NCI-H2196 (cell line): Measurements from ENCODE around the gene STRAP.
"Not testable (repeated sequence)": the region's sequence is repeated elsewhere in the genome, so short reads cannot be mapped to it uniquely, and the experiment has no call there.

Source experiments
- DNase-seq: peaks from one replicate; lab custom pipeline; 2025; ENCODE audit not compliant: unreplicated experiment; lab: John Stamatoyannopoulos, UW

STRAP gene

DNA sequence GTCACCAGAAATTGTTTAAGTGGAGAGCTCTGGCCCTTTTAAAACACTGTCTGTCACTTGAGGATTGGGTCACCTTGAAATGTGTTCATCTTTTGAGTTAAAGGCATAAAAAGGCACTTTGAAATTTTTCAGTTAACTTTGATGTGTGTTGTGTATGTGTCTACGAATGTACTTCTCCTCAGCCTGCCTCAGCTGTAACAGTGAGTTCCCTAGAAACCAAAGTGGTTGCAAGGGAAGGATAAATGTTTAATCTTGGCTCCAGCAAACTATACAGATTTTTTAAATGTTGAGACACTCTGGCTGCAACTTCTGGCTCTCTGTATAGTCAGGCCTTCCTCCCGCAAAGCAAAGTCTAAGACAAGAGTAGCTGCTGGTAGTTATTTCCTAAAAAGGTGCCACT lies 37.2 kb downstream of the STRAP start:
- no peak for DNase-seq

DNA sequence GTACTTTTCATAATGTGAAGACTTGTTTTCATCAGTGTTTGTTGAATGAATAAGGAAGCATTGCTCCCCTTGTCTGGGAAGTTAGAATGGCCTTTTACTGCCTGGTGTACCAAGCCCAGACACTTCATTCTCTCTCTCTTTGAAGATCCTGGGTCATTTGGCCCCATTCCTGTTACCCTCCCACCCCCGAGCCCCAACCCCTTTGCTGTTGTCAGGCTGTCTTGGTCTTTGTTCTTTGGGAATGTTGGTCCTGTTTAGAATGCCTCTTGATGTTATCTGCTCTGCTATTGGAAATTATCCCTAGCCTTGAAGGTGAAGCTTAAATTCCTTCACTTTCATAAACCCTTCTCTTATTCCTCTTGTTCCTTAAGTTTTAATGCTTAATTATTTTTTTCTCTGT lies 42.8 kb downstream of the STRAP start:
- no peak for DNase-seq

DNA sequence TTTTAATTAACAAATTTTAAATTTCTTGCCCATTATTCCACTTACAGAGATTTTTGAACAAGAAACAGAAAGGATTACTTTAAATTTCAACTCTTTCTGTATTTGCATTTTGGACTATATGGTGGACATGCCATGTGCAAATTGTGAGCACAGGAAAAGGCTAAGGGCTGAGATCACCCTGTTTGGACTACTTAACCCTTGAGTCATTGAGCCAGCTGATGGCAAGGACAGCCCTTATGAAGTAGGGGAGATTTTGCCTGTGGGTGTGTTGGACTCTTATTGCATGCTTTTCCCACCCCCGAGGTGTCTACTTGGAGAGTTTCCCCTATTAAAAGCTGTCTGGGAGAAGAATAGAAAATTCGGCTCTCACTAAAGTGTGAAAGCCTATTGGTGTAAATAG lies 46.2 kb downstream of the STRAP start:
- DNase-seq, result no peak

DNA sequence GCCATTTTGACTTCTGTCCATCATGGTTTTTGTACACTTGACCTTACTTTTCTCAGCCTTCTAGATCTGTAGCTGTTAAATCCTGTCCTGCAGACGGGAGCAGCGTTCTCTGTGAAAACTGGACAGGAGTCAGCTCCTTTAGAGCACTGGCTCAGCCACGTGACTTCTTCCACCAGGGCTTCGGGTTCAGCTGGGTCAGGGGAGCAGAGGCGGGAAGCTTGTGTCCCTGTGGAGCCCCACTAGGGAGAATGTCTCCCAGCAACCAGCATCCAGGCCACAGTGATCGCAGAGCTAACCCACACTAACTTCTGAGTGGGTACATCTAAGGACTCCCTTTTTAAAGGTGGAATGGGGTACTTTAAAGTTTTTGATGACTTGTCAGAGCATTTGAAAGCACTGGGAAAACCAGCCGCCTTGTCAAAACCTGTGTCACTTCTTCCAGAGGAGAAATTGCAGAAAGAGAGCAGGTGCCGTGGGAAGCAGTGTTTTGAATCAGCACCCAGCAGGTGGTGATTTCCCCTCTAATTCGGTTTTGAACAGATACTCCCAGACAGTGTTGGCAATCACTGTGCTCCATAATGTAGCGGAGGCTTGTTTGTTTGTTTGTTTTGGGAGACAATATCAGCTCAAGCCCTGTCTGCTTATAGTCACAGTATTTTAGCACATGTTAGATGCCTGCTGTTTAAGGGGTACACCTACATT lies 46.8 kb downstream of the STRAP start:
- no peak for DNase-seq

DNA sequence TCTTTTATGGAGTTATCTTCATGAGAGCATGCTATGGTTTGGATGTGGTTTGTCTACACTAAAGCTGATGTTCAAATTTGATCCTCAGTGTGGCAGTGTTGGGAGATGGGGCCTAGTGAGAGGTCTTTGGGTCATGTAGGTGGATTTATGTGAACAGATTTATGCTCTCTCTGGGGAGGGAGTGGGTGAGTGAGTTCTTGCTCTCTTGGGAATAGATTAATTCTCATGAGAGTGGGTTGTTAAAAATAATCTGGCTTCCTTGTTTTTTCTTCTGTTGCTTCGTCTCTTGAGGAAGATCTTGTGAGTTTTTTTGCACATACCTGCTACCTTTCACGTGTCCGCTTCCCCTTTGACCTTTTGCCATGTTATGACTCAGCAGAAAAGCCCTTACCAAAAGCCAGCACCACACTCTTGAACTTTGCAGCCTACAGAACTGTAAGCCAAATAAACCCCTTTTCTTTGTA lies 49.4 kb downstream of the STRAP start:
- DNase-seq, result no peak

DNA sequence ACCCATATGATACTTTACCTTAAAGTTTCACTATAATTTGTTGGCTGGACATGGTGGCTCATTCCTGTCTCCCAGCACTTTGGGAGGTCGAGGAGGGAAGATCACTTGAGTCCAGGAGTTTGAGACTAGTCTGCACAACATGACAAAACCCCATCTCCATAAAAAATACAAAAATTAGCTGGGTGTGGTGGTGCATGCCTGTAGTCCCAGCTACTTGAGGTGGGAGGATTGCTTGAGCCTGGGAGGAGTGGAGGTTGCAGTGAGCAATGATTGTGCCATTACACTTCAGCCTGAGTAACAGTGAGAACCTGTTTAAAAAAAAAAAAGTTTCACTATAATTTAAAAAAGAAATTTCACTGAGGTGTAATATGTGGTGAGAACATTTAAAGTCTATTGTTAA lies 50.1 kb downstream of the STRAP start:
- DNase-seq, result no peak

DNA sequence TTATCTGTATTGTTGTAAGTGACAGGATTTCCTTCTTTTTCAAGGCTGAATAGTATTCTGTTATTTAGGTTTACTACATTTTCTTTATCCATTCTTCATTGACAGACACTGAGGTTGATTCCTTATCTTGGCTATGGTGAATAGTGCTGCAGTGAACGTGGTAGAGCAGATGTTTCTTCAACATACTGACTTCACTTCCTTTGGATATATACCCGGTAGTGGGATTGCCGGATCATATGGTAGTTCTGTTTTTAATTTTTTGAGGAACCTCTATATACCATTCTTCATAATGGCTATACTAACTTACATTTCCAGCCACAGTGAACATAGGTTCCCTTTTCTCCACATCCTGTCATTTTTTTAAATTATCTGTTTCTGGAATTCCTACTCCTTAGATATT lies 50.8 kb downstream of the STRAP start:
- DNase-seq, result no peak

DNA sequence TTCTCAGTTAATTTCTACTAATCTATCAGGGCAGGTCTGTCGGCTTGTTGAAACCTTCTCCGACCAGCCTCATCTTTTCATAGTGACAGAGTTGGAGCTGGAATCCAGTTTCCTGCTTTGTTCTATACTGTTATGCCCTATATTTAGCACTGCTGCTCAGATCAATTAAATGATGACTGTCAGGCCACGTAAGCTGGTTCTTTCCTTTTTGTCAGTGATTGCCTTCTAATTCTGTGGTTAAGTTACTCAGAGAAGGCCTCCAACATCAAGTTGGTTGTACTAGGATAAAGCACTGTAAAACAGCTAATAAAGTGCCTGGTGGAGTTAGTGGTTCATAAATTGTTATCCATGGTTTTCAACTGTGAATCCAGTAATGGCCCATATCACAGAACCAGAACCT lies 51.6 kb downstream of the STRAP start:
- no peak for DNase-seq

DNA sequence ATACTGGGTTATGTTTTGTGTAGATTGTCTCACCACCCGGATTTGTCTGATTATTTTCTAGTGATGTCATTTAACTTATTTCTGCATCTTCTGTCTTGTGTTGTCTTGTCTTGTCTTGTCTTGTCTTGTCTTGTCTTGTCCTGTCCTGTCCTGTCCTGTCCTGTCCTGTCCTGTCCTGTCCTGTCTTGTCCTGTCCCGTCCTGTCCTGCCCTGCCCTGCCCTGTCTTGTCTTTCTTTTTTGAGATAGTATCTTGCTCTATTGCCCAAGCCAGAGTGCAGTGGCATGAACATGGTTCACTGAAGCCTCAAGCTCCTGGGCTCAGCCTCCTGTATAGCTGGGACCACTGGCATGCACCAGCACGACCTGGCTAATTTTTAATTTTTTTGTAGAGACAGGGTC lies 54.6 kb downstream of the STRAP start:
- no peak for DNase-seq

DNA sequence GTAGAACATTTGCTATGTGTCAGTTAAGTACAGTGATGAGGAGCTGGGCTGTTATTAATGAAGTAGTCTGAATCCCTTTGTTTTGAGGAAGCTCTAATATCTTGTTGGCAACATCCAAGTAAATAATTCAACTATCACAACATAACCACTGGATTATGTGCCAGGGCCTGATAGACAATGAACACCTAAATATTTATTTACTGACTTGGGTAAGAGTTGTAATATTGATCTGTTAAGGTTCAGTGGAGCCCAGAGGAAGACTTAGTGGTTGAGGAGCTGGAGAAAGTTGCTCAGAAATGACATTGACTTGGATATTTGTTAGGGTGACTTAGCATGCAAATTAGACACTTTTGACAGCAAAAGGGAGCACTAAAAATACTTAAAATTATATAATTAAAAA lies 55.7 kb downstream of the STRAP start:
- DNase-seq, result no peak

DNA sequence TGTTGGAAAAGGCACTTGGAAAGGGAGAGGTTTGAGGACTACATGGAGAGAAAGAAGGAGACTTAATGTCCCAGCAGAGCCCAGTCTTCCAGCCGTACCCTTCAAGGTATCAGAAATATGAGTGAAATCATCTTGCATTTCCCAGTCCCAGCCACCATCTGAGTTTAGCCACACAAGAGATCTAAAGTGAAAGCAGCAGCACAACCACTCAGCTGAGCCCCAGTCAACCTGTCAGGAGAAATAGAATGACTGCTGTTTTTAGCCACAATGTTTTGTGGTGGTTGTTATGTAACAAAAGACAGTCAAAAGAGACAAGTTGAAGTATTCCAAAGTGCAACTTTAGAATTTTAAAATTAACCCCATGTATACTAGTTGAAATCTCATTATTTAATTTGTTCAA lies 56.9 kb downstream of the STRAP start:
- DNase-seq, result no peak

DNA sequence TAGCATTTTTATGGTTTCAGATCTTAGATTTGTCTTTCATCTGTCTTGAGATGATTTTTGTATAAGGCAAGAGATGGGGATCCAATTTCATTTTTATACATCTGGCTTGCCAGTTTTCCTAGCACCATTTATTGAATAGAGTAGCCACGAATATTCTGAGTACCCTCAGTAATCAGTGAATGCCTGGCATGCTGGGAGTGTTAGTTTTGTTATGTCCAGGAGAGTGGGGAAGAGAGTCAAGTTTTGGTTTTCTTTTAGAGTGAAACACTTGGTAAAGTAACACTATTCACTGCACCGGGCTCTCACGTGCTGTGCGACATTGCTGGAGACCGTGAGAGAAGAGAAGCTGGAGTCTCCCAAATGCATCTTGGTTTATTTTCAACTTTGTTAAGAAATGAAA lies 60.3 kb downstream of the STRAP start:
- DNase-seq, result no peak

DNA sequence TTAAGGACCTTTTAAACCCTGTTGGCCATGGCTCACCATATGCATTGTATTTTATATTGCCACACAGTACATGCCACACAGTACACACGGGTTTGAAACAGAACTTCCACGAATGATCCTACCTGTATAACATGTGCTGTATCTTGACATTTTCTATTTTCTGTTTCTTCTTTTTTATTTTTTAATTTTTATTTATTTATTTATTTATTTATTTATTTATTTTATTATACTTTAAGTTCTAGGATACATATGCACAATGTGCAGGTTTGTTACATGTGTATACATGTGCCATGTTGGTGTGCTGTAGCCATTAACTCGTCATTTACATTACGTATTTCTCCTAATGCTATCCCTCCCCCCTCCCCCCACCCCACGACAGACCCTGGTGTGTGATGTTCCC lies 61.3 kb downstream of the STRAP start:
- not testable (repeated sequence) for DNase-seq

DNA sequence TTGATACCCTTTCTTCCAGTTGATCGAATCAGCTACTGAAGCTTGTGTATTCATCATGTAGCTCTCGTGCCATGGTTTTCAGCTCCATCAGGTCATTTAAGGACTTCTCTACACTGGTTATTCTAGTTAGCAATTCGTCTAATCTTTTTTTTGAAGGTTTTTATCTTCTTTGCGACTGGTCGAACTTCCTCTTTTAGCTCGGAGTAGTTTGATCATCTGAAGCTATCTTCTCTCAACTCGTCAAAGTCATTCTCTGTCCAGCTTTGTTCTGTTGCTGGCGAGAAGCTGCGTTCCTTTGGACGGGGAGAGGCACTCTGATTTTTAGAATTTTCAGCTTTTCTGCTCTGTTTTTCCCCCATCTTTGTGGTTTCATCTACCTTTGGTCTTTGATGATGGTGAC lies 66.3 kb downstream of the STRAP start:
- not testable (repeated sequence) for DNase-seq
